C4-2B (cell line): ENCODE measurements around the gene MC3R.

Experiments used
- ZFX ChIP-seq: fragments of 450-650 bp; IDR thresholded peaks from 2 replicates; pipeline ENCODE4 v1.6.1; 2017
- TF ChIP-seq, protein P1 (sequence below): fragments of 450-650 bp; conservative IDR thresholded peaks from 2 replicates; pipeline ENCODE4 v1.5.1; 2017; ENCODE audit warnings: mild to moderate bottlenecking

DNA sequence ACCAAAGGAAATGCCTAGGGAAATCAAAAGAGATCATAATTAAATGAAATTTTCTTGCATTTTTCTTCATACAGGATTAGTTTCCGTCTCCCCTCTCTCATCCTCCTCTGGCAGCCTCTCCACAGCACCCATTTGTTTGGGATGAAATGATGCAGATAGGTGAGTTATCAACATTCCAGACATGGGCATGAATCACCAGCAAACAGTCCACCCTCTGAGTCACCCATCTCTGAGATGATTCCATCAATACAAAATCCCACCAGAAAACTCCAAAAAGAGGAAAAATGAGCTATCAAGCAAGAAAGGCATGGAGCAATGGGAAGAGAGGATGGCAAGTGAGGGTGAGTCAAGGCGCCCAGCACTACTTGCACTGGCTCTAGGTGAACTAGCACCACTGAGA lies 11.4 kb downstream of the MC3R start:
- TF ChIP-seq, protein P1, sequence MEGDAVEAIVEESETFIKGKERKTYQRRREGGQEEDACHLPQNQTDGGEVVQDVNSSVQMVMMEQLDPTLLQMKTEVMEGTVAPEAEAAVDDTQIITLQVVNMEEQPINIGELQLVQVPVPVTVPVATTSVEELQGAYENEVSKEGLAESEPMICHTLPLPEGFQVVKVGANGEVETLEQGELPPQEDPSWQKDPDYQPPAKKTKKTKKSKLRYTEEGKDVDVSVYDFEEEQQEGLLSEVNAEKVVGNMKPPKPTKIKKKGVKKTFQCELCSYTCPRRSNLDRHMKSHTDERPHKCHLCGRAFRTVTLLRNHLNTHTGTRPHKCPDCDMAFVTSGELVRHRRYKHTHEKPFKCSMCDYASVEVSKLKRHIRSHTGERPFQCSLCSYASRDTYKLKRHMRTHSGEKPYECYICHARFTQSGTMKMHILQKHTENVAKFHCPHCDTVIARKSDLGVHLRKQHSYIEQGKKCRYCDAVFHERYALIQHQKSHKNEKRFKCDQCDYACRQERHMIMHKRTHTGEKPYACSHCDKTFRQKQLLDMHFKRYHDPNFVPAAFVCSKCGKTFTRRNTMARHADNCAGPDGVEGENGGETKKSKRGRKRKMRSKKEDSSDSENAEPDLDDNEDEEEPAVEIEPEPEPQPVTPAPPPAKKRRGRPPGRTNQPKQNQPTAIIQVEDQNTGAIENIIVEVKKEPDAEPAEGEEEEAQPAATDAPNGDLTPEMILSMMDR: no peak
- TF ChIP-seq ZFX: no peak
